ENCODE results near the gene MBD5.

Gene MBD5

DNA sequence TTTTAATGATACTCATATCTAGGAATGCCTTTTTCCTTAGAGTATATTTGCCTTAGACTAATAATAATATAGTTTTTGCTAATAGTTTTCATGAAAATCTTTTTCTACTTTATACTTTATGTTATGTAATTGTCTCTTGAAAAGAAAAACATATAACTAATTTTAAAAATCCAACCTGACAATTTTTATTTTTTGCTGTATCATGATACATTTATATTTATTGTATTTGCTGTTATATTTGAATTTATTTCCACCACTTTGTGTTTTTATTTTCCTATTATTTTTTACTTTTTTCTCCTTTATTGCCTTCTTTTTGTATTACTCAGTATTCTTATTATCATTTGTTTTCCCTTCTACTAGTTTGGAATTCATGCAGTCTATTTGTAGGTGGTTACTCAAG is 85.4 kb downstream of the MBD5 start:
- no peak for ATAC-seq (replicated peaks)
- H3K36me3 Mint-ChIP-seq: peaks cover 10 to 20% of the 10 kb centered on the region in 2 donors
- peaks cover 8 to 14% of the 10 kb centered on the region in 2 donors for H3K4me1 Mint-ChIP-seq
- H3K27ac Mint-ChIP-seq: no peak overlapping the region
- no peak overlapping the region for H3K4me3 Mint-ChIP-seq
- DNase-seq: no peak
- no peaks in the 10 kb centered on the region for H3K27me3 Mint-ChIP-seq
- peaks cover 0 to 8% of the 10 kb centered on the region in 2 donors for H3K9me3 Mint-ChIP-seq

DNA sequence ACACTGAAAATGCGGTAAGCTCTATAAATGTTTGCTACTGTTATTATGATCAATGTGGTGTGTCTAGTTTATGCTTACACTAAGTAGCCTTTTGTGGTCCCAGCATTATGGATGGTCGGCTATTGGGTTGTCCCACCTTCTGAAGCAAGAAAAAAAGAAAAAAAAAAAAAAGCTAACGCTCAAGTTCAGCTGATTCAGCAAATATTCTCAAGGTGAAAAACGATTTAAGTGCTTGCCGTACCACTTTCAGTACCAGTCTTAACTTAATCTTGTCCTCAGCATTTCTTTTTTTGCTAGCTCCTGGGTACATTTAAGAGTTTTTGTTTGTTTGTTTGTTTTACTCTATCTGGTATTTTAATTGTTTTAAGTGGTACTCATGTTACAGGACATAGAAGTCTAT is 87.5 kb downstream of the MBD5 start:
- Mint-ChIP-seq H3K27me3 (no peaks in the 10 kb centered on the region), H3K36me3 (peaks cover 10 to 20% of the 10 kb centered on the region in 2 donors), H3K27ac (no peak overlapping the region), H3K4me3 (no peak overlapping the region), H3K4me1 (peaks cover 8 to 14% of the 10 kb centered on the region in 2 donors), H3K9me3 (peaks cover 0 to 8% of the 10 kb centered on the region in 2 donors)
- ATAC-seq (replicated peaks) (no peak), DNase-seq (no peak)

DNA sequence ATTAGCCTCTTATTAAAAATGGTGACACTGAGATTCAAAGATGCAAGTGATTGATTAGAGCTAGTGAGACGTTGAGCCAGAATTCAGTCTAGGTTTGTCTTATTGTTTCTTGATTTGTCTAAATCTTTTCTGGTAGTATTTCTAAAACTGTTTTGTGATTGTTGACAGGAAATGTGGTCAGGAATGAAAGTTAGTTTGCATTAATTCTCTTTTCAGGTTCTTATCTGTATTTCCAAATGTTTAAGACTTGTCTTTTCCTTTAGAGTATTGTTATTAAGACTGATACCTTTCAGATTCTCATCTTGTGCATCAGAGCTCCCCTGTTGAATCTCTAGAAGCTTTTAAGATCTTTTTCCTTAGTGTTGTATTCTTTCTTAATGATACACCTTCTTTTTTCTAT is 89.3 kb downstream of the MBD5 start:
- Mint-ChIP-seq H3K27ac (no peak overlapping the region), H3K9me3 (peaks cover 0 to 8% of the 10 kb centered on the region in 2 donors), H3K27me3 (no peaks in the 10 kb centered on the region), H3K4me1 (peaks cover 8 to 9% of the 10 kb centered on the region in 2 donors), H3K36me3 (peaks cover 10 to 20% of the 10 kb centered on the region in 2 donors), H3K4me3 (no peak overlapping the region)
- ATAC-seq (replicated peaks): no peak
- DNase-seq: no peak

GRCh38 chr2:148122788-148123187 is 101.9 kb downstream of the MBD5 start:
- ATAC-seq (replicated peaks): no peak
- DNase-seq: no peak
- H3K4me3 Mint-ChIP-seq: no peak overlapping the region
- peaks cover 8 to 20% of the 10 kb centered on the region in 2 donors for H3K36me3 Mint-ChIP-seq
- H3K27me3 Mint-ChIP-seq: no peaks in the 10 kb centered on the region
- peaks cover 4 to 6% of the 10 kb centered on the region in 2 donors for H3K9me3 Mint-ChIP-seq
- H3K27ac Mint-ChIP-seq: no peak overlapping the region
- H3K4me1 Mint-ChIP-seq: peaks cover 2 to 11% of the 10 kb centered on the region in 2 donors

- peaks cover 0 to 2% of the 10 kb centered on the region in 2 donors for H3K9me3 Mint-ChIP-seq
- peaks cover 4 to 17% of the 10 kb centered on the region in 2 donors for H3K36me3 Mint-ChIP-seq
- H3K27ac Mint-ChIP-seq: no peak overlapping the region
- H3K27me3 Mint-ChIP-seq: no peaks in the 10 kb centered on the region
- DNase-seq: no peak
- H3K4me3 Mint-ChIP-seq: no peak overlapping the region
- peaks cover 2 to 11% of the 10 kb centered on the region in 2 donors for H3K4me1 Mint-ChIP-seq
- ATAC-seq (replicated peaks): no peak
These were observed 103.4 kb downstream of the MBD5 start for GRCh38 chr2:148124271-148124670.

- Mint-ChIP-seq H3K36me3 (peaks cover 0 to 9% of the 10 kb centered on the region in 2 donors), H3K4me1 (peaks cover 0 to 2% of the 10 kb centered on the region in 2 donors), H3K27me3 (no peaks in the 10 kb centered on the region), H3K27ac (no peak overlapping the region), H3K4me3 (no peak overlapping the region), H3K9me3 (no peaks in the 10 kb centered on the region)
- DNase-seq (no peak), ATAC-seq (replicated peaks) (no peak)
These were observed 109.7 kb downstream of the MBD5 start for GRCh38 chr2:148130581-148130980.

GRCh38 chr2:148132412-148132811 is 111.5 kb downstream of the MBD5 start:
- Mint-ChIP-seq H3K27me3 (no peaks in the 10 kb centered on the region), H3K9me3 (no peaks in the 10 kb centered on the region), H3K27ac (no peak overlapping the region), H3K4me1 (peaks cover 0 to 4% of the 10 kb centered on the region in 2 donors), H3K4me3 (no peak overlapping the region), H3K36me3 (peaks cover 5 to 10% of the 10 kb centered on the region in 2 donors)
- DNase-seq (no peak), ATAC-seq (replicated peaks) (no peak)

DNA sequence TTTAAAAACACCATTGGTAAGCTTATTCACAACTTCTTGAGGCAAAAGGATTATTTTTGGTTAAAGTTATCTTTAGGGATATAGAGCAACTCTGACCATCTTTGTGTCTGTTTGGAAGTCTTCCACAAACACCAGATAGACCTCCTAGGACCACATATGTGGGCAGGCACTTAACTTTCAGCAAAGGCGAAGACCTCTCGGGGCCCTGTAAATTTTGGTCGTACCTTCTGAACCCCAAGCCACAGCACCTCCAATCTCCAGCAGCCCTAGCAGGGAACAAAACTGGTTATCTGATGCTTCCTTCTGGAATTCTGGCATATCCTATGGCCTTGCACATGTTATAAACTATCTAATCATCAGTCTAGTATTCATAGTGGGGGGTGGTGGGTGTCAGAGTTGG is 114.8 kb downstream of the MBD5 start:
- DNase-seq (no peak), ATAC-seq (replicated peaks) (no peak)
- Mint-ChIP-seq H3K36me3 (peaks cover 6% of the 10 kb centered on the region in 2 donors), H3K4me3 (no peak overlapping the region), H3K9me3 (no peaks in the 10 kb centered on the region), H3K27ac (no peak overlapping the region), H3K27me3 (no peaks in the 10 kb centered on the region), H3K4me1 (peaks cover 0 to 4% of the 10 kb centered on the region in 2 donors)

GRCh38 chr2:148136441-148136840 is 115.5 kb downstream of the MBD5 start:
- H3K4me3 Mint-ChIP-seq: no peak overlapping the region
- no peak overlapping the region for H3K27ac Mint-ChIP-seq
- DNase-seq (no peak), ATAC-seq (replicated peaks) (no peak)
- H3K4me1 Mint-ChIP-seq: peaks cover 0 to 4% of the 10 kb centered on the region in 2 donors
- peaks cover 6% of the 10 kb centered on the region in 2 donors for H3K36me3 Mint-ChIP-seq
- H3K27me3 Mint-ChIP-seq: no peaks in the 10 kb centered on the region
- H3K9me3 Mint-ChIP-seq: no peaks in the 10 kb centered on the region

- no peak for ATAC-seq (replicated peaks)
- H3K27ac Mint-ChIP-seq: no peak overlapping the region
- H3K4me3 Mint-ChIP-seq: no peak overlapping the region
- H3K27me3 Mint-ChIP-seq: no peaks in the 10 kb centered on the region
- peaks cover 4 to 6% of the 10 kb centered on the region in 2 donors for H3K4me1 Mint-ChIP-seq
- peaks cover 7 to 8% of the 10 kb centered on the region in 2 donors for H3K36me3 Mint-ChIP-seq
- H3K9me3 Mint-ChIP-seq: no peaks in the 10 kb centered on the region
- DNase-seq: no peak
These were observed 141.1 kb downstream of the MBD5 start for GRCh38 chr2:148161909-148162435.

GRCh38 chr2:148162871-148163270 is 142.0 kb downstream of the MBD5 start:
- H3K4me1 Mint-ChIP-seq: peaks cover 4 to 6% of the 10 kb centered on the region in 2 donors
- DNase-seq (no peak), ATAC-seq (replicated peaks) (no peak)
- no peak overlapping the region for H3K4me3 Mint-ChIP-seq
- H3K9me3 Mint-ChIP-seq: no peaks in the 10 kb centered on the region
- H3K27ac Mint-ChIP-seq: no peak overlapping the region
- H3K27me3 Mint-ChIP-seq: no peaks in the 10 kb centered on the region
- H3K36me3 Mint-ChIP-seq: peaks cover 8 to 10% of the 10 kb centered on the region in 2 donors

DNA sequence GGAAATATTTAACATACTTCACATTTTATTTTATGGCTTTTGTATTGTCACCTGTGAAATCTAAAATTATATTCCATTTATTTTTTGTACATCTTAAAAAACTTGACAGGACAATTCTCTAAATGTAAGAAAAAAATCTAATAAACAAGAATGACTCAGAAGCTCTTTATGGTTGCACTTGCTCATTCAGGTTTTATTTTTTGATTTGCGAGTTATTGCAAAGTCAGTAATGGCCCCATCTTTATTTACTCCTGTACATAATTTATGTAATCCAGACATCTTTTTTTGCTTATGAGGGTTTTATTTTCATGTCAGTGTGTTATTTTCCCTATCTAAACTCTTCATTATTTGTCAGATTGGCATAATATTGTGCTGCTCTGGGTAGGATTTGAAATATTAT is 145.1 kb downstream of the MBD5 start:
- peaks cover 0 to 2% of the 10 kb centered on the region in 2 donors for H3K9me3 Mint-ChIP-seq
- no peak for DNase-seq

DNA sequence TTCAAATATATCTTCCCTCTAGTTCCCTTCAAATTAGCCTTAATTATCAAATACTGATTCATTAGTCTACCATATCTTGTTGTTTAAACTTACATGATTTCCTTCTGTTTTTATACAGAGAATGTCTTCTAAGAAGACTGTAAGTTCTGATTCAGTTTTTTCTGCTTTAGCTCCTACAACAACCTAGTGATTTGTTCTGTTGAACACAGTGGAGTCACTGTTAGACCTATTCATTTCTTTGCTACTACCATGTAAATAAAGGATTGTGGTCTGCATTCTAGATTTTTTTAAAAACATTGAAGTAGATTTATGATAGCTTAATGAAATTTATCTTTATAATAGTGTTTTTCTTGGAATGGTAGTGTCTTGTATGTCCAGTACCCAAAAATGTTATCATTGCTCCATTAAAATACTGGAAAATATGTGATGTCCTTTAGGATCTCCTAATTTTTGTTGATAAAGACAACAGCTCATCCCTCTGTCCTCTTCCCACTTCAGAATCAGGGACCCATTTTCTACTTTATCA is 146.4 kb downstream of the MBD5 start:
- peaks cover 4 to 5% of the 10 kb centered on the region in 2 donors for H3K4me1 Mint-ChIP-seq
- H3K9me3 Mint-ChIP-seq: peaks cover 0 to 2% of the 10 kb centered on the region in 2 donors
- H3K27me3 Mint-ChIP-seq: no peaks in the 10 kb centered on the region
- H3K27ac Mint-ChIP-seq: no peak overlapping the region
- peaks cover 9 to 23% of the 10 kb centered on the region in 2 donors for H3K36me3 Mint-ChIP-seq
- no peak overlapping the region for H3K4me3 Mint-ChIP-seq
- no peak for DNase-seq
- ATAC-seq (replicated peaks): no peak

More for the DNA sequence above, 145.1 kb downstream of the MBD5 start:
- no peak overlapping the region for H3K27ac Mint-ChIP-seq
- no peaks in the 10 kb centered on the region for H3K27me3 Mint-ChIP-seq
- H3K4me3 Mint-ChIP-seq: no peak overlapping the region
- peaks cover 9 to 17% of the 10 kb centered on the region in 2 donors for H3K36me3 Mint-ChIP-seq
- peaks cover 4 to 6% of the 10 kb centered on the region in 2 donors for H3K4me1 Mint-ChIP-seq
- ATAC-seq (replicated peaks): no peak

DNA sequence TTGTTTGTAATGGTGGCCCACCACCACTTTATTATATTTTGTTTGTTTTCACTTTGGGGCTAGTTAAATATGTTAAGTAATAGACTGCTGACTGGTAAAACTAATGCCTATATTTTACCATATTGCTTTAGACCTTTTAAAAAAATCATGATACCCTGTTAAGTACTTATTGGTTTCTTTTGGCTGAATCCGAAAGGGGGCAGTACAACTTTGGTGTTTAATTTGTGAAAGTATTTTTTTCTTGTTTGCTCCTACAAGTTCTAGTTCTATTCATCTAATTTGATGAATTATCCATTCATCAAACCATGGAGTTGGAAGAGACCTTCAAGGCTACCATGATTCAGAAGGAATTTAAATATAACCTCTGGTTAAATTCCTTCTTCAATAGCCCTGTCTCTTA is 147.0 kb downstream of the MBD5 start:
- H3K9me3 Mint-ChIP-seq: peaks cover 0 to 2% of the 10 kb centered on the region in 2 donors
- no peaks in the 10 kb centered on the region for H3K27me3 Mint-ChIP-seq
- DNase-seq (no peak), ATAC-seq (replicated peaks) (no peak)
- H3K4me1 Mint-ChIP-seq: peaks cover 4 to 5% of the 10 kb centered on the region in 2 donors
- no peak overlapping the region for H3K4me3 Mint-ChIP-seq
- peaks cover 12 to 25% of the 10 kb centered on the region in 2 donors for H3K36me3 Mint-ChIP-seq
- no peak overlapping the region for H3K27ac Mint-ChIP-seq

DNA sequence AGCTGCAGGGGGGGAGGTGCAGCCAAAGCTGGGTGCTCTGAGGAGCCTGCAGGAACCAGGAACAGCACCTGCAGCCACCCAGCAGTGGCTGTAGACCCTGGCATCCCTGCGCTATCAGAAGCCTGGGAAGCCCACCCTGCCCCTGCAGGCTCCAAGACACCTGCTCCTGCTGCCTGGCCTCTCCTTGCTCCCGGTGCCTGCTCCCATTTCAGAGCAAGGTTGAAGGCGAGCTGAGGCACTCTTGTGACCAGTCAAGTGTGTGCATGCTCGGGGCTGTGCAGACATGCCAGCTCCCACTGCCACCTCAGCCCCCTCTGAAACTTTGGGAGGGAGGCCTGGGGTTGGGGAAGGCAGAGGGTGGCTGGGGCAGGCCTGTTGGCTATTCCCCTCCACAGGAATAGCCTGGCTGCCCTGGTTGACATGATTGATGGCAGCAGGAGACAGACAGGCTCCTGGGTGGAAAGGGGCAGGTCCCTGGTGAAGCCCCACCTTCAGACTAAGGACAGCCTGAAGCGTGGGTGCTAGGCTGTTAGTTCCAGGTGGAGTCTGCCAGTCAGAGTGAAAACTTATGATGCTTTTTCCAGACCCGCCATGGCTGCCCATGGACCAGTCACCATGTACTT is 151.4 kb downstream of the MBD5 start:
- Mint-ChIP-seq H3K27ac (no peak overlapping the region), H3K4me3 (no peak overlapping the region), H3K36me3 (peaks cover 14 to 27% of the 10 kb centered on the region in 2 donors)

More for the DNA sequence above, 151.4 kb downstream of the MBD5 start:
- no peaks in the 10 kb centered on the region for H3K27me3 Mint-ChIP-seq
- peaks cover 0 to 2% of the 10 kb centered on the region in 2 donors for H3K9me3 Mint-ChIP-seq
- H3K4me1 Mint-ChIP-seq: no peaks in the 10 kb centered on the region
- no peak for ATAC-seq (replicated peaks)
- DNase-seq: no peak

All from stimulated activated naive B cell treated with anti-CD40 and anti-IgM and Interleukin-4, amounts not matched to agents 10 μg/mL and 1 μg/mL and 100 μg/mL, for 72 hours (primary cell).